Lung (tissue), 12 donors: ENCODE data around the gene STARD5. TPM values are rescaled to one million over a fixed set of nuclear protein-coding genes. Genes with fewer than 3 reads are reported as not detected.

ENCODE experiments used
- ATAC-seq: fragments of 200-7000 bp; cut with Tn5 transposase; one replicate; pipeline ENCODE4 v1.9.1; 2020; ENCODE audit warnings: moderate number of reproducible peaks; ENCODE audit not compliant: insufficient read depth, low FRiP score
- DNase-seq, 3 donors: peaks; one replicate each; pipeline ENCODE4 v3.0.0-alpha.2; 2013 to 2017
- H3K27ac ChIP-seq, 2 donors: one replicate each; pipeline ENCODE4 v1.5.1; 2013; ENCODE audit warnings: mild to moderate bottlenecking in 2 of 2, moderate library complexity in 2 of 2, control low read depth in 1 of 2, inconsistent platforms in 1 of 2, low read depth in 1 of 2, low read length in 1 of 2
- H3K27me3 ChIP-seq, 3 donors: one replicate each; pipeline ENCODE4 v1.5.1; 2013; ENCODE audit warnings: low read length in 2 of 3; ENCODE audit not compliant: control insufficient read depth in 3 of 3, insufficient read depth in 3 of 3
- H3K36me3 ChIP-seq, 4 donors: one replicate each; pipeline ENCODE4 v1.5.1; 2013; ENCODE audit warnings: low read length in 4 of 4, mild to moderate bottlenecking in 1 of 4, moderate library complexity in 1 of 4; ENCODE audit not compliant: control insufficient read depth in 4 of 4, insufficient read depth in 4 of 4
- H3K4me1 ChIP-seq, 5 donors: one replicate each; pipeline ENCODE4 v1.5.1; 2013; ENCODE audit warnings: low read length in 5 of 5, mild to moderate bottlenecking in 2 of 5, moderate library complexity in 1 of 5; ENCODE audit not compliant: control insufficient read depth in 5 of 5, insufficient read depth in 5 of 5
- H3K4me3 ChIP-seq: one replicate; pipeline ENCODE4 v1.5.1; 2013; ENCODE audit warnings: mild to moderate bottlenecking, control low read depth, moderate library complexity
- H3K9ac ChIP-seq, 2 donors: one replicate each; pipeline ENCODE4 v1.5.1; 2013; ENCODE audit warnings: low read length in 2 of 2, control low read depth in 1 of 2; ENCODE audit not compliant: insufficient read depth in 1 of 2
- H3K9me3 ChIP-seq, 4 donors: one replicate each; pipeline ENCODE4 v1.5.1; 2013; ENCODE audit warnings: low read length in 3 of 4, mild to moderate bottlenecking in 1 of 4, moderate library complexity in 1 of 4; ENCODE audit not compliant: control insufficient read depth in 4 of 4, insufficient read depth in 3 of 4
- WGBS, 2 donors: extraction: QIAGEN DNeasy Blood & Tissue Kit; methylation state at CpG; one replicate each; pipeline ENCODE4 v1.1.7; 2013; 5-methylcytosine and 5-hydroxymethylcytosine counted together
- polyA plus RNA-seq, 2 donors: library from polyadenylated mRNA; stranded (reverse); fragments of 200-250 nt; gene quantifications; one replicate each; pipeline ENCODE4 v1.2.1, GENCODE V29; 2013
- total RNA-seq, 2 donors: library from RNA; depleted of rRNA in 1 of 2; stranded (reverse); fragments of >200 nt in 1 of 2; gene quantifications; one replicate each; pipeline ENCODE4 v1.2.1, GENCODE V29; 2014 to 2021
- TF ChIP-seq, protein P1 (sequence below): IDR thresholded peaks from 2 replicates; pipeline ENCODE4 v1.5.1; 2012; ENCODE audit warnings: mild to moderate bottlenecking; ENCODE audit errors: control extremely low read depth, extremely low read depth
- donor health status: control.
- donor health status: control.
- donor health status: Bipolar disorder and iron deficiency.
- donor health status: healthy.
- donor health status: DM: yes; HTN: yes; CAD: no.

The STARD5 gene
- total and polyA plus RNA-seq, 4 donors = 2.9 to 7.0 (median 5.0) TPM

GRCh38 chr15:81285461-81285860, 38.5 kb downstream of the STARD5 start:
- H3K4me3 ChIP-seq = no peak overlapping the region
- H3K27ac ChIP-seq = no peak overlapping the region
- TF ChIP-seq, protein P1, sequence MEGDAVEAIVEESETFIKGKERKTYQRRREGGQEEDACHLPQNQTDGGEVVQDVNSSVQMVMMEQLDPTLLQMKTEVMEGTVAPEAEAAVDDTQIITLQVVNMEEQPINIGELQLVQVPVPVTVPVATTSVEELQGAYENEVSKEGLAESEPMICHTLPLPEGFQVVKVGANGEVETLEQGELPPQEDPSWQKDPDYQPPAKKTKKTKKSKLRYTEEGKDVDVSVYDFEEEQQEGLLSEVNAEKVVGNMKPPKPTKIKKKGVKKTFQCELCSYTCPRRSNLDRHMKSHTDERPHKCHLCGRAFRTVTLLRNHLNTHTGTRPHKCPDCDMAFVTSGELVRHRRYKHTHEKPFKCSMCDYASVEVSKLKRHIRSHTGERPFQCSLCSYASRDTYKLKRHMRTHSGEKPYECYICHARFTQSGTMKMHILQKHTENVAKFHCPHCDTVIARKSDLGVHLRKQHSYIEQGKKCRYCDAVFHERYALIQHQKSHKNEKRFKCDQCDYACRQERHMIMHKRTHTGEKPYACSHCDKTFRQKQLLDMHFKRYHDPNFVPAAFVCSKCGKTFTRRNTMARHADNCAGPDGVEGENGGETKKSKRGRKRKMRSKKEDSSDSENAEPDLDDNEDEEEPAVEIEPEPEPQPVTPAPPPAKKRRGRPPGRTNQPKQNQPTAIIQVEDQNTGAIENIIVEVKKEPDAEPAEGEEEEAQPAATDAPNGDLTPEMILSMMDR = no peak
- DNase-seq (peak in 1 of 3 donors; percentile 2), ATAC-seq (no peak)
- H3K36me3 ChIP-seq = peaks cover 0 to 8% (median 1%) of the 10 kb centered on the region in 4 donors
- no peaks in the 10 kb centered on the region for H3K27me3 ChIP-seq
- H3K9me3 ChIP-seq = no peaks in the 10 kb centered on the region
- H3K4me1 ChIP-seq = peaks cover 0 to 8% (median 0%) of the 10 kb centered on the region in 5 donors
- H3K9ac ChIP-seq = no peak overlapping the region
- 91 to 94% methylated on average over 6 of the region's 6 CpGs for WGBS, 2 donors

- no peak overlapping the region for H3K9ac ChIP-seq
- peak overlapping the region in 1 of 2 donors; percentile 46 for H3K27ac ChIP-seq
- TF ChIP-seq, protein P1 = no peak
- ATAC-seq (no peak), DNase-seq (peak in 1 of 3 donors; percentile 5)
- WGBS, 2 donors = 64 to 74% methylated on average over 5 of the region's 5 CpGs
- H3K36me3 ChIP-seq = peaks cover 0 to 8% (median 3%) of the 10 kb centered on the region in 4 donors
- H3K4me1 ChIP-seq = peaks cover 0 to 11% (median 0%) of the 10 kb centered on the region in 5 donors
- H3K9me3 ChIP-seq = no peaks in the 10 kb centered on the region
- no peaks in the 10 kb centered on the region for H3K27me3 ChIP-seq
- H3K4me3 ChIP-seq = no peak overlapping the region
Measured at GRCh38 chr15:81284256-81285031, 39.5 kb downstream of the STARD5 start.

DNA sequence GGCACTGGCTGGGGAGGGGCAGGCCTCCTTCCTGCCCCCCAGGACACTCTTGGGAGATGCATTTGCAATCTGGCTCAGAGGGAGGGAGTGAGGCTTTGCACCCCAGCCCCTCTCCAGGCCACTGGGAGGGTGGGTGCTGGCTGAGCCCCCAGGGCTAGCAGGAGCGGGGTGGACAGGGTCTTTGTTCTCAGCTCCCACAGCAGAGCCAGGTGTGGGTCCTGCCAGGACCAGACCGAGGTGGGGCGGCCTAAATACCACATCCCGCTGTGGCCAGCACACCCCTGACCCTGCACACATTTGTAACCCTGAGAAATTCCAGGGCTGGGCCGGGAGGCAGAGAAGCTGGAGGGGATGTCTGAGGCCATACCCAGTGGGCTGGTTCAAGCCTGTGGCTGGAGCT, 41.0 kb downstream of the STARD5 start:
- Histone ChIP-seq H3K9ac (no peak overlapping the region), H3K9me3 (no peaks in the 10 kb centered on the region), H3K4me1 (peaks cover 0 to 11% (median 0%) of the 10 kb centered on the region in 5 donors), H3K4me3 (no peak overlapping the region), H3K27ac (no peak overlapping the region), H3K27me3 (no peaks in the 10 kb centered on the region), H3K36me3 (peaks cover 0 to 8% (median 3%) of the 10 kb centered on the region in 4 donors)
- DNase-seq (no peak), ATAC-seq (no peak)
- WGBS, 2 donors = 93% methylated on average over 5 of the region's 5 CpGs
- TF ChIP-seq, protein P1 = no peak

DNA sequence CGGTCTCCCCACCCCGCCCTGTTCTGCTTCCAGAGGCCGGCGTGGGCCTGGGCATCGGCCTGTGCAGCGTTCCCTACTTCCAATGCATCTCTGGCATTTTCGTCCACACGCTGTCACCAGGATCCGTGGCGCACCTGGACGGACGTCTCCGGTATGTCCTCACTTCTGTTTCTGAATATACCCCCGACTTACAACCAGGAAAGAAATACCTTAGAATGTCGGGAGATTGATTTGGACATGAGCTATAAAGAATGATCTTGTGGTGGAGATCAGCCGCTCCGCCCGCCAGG, 41.4 kb downstream of the STARD5 start:
- Histone ChIP-seq H3K4me3 (no peak overlapping the region), H3K27ac (no peak overlapping the region), H3K27me3 (no peaks in the 10 kb centered on the region), H3K4me1 (peaks cover 0 to 11% (median 0%) of the 10 kb centered on the region in 5 donors), H3K9ac (no peak overlapping the region), H3K36me3 (peaks cover 0 to 8% (median 3%) of the 10 kb centered on the region in 4 donors), H3K9me3 (no peaks in the 10 kb centered on the region)
- TF ChIP-seq, protein P1 = no peak
- no peak for DNase-seq
- ATAC-seq = no peak
- WGBS, 2 donors = 94 to 96% methylated on average over 18 of the region's 18 CpGs
